HG03460 (cell line): ENCODE data around the gene OR2AT4.

Source experiments
- ATAC-seq: cut with Tn5 transposase; IDR thresholded peaks from one replicate; pipeline ENCODE4 v1.9.1; 2021; ENCODE audit not compliant: unreplicated experiment

The OR2AT4 gene

DNA sequence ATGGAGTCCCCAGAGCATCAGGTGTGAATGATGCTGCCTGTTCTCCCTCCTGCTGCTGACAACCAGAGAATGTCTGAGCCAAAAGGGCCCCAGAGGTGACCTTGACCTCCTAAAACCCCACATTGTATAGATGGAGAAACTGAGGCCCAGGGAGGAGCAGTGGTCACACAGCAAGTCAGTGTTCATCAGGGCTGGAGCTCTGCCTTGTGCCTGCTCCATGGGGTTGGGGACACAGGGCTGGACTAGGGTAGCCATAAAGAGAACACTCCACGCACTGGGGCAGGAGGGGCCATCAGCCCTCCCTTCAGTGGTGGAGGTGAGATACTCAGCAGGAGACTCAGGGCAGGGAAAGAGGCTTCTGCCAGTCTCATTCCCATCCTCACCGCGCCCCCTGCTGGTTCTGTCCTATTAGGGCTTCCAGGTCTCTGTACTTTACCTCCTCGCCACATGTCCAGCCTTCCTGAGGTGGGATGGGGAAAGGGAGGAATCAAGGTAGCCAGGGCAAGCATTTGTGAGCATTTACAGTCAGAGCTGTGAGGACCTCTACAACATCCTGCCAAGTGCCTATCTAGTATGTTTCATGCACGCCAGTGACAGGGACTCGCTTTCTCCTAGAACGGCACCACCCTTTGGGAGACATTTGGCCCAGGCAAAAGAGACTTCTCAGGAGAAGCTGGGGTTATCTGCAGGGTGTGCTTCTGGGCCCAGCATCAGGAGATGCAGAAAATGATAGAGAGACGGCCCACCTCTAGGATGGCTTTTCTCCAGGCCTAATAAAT lies 64.7 kb downstream of the OR2AT4 start:
- no peak for ATAC-seq
